Prostate gland (tissue), 2 donors: ENCODE data around the gene FBXL7.

Experiments
- POLR2A ChIP-seq: fragments of 450-650 bp; IDR thresholded peaks from one replicate; pipeline ENCODE4 v1.6.1; 2016; ENCODE audit warnings: antibody characterized with exemption, mild to moderate bottlenecking
- POLR2AphosphoS5 ChIP-seq: sonication (generic); formaldehyde crosslinking; IDR thresholded peaks from one replicate; pipeline ENCODE4 v1.6.1; 2017; ENCODE audit warnings: antibody characterized with exemption
- TF ChIP-seq, protein P1 (sequence below), 4 experiments: fragments of 200-600 bp in 2 of 4; fragments of 450-650 bp in 2 of 4; sonication (generic) in 2 of 4; IDR thresholded peaks; 1 replicate in 3 of 4; 2 replicates in 1 of 4; pipeline ENCODE4 v1.5.1; 2016 to 2019; ENCODE audit warnings: antibody characterized with exemption in 4 of 4, mild to moderate bottlenecking in 2 of 4, moderate library complexity in 2 of 4

DNA sequence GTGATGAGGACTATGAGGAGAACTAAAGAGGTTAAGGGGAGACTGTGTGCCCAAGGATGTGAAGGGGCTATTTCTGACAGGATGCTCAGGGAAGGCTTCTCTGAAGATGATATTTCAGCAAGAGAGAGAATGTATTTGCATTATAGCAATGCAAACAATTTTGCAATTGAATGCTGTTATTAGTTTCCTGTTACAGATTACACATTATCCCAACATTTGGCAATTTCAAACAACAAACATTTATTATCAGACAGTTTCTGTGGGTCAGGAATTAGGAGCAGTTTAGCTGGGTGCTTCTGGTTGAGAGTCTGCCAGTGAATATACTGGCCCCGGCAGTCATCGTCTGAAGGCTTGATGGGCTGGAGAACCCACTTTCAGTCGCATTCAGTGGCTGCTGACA lies 451.6 kb downstream of the FBXL7 start:
- no peak for TF ChIP-seq POLR2A
- TF ChIP-seq, protein P1, sequence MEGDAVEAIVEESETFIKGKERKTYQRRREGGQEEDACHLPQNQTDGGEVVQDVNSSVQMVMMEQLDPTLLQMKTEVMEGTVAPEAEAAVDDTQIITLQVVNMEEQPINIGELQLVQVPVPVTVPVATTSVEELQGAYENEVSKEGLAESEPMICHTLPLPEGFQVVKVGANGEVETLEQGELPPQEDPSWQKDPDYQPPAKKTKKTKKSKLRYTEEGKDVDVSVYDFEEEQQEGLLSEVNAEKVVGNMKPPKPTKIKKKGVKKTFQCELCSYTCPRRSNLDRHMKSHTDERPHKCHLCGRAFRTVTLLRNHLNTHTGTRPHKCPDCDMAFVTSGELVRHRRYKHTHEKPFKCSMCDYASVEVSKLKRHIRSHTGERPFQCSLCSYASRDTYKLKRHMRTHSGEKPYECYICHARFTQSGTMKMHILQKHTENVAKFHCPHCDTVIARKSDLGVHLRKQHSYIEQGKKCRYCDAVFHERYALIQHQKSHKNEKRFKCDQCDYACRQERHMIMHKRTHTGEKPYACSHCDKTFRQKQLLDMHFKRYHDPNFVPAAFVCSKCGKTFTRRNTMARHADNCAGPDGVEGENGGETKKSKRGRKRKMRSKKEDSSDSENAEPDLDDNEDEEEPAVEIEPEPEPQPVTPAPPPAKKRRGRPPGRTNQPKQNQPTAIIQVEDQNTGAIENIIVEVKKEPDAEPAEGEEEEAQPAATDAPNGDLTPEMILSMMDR (IDR thresholded peaks at IDR 0.05) = no peak
- TF ChIP-seq POLR2AphosphoS5 = no peak
